SK-N-SH treated with all-trans-retinoic acid at 6 μM for 48 hours (cell line): Measurements from ENCODE around the gene SNX9.
"Not testable (repeated sequence)": the region's sequence is repeated elsewhere in the genome, so short reads cannot be mapped to it uniquely, and the experiment has no call there.

Experiments
- ATAC-seq: fragments of 200-7000 bp; cut with Tn5 transposase; 3 replicates; pipeline ENCODE4 v1.9.1; 2020; ENCODE audit warnings: mild to moderate bottlenecking, moderate library complexity
- ARNTL ChIP-seq: fragments of 450-650 bp; formaldehyde crosslinking; IDR thresholded peaks from 2 replicates; pipeline ENCODE4 v1.5.0; 2020; ENCODE audit warnings: low read depth, mild to moderate bottlenecking, moderate library complexity, borderline replicate concordance
- BACH2 ChIP-seq: fragments of 250-450 bp; sonication (Bioruptor Pico); IDR thresholded peaks from 2 replicates; pipeline ENCODE4 v1.9.0; 2021; ENCODE audit warnings: mild to moderate bottlenecking, borderline replicate concordance
- CREB5 ChIP-seq: fragments of 250-450 bp; sonication (Bioruptor Pico); IDR thresholded peaks from 2 replicates; pipeline ENCODE4 v1.5.1; 2020; ENCODE audit warnings: low read depth, mild to moderate bottlenecking, moderate library complexity
- CSDC2 ChIP-seq: fragments of 250-450 bp; sonication (Bioruptor Pico); IDR thresholded peaks from 2 replicates; pipeline ENCODE4 v1.5.0; 2020; ENCODE audit warnings: mild to moderate bottlenecking, moderate library complexity
- ESRRG ChIP-seq: fragments of 250-450 bp; sonication (Bioruptor Pico); IDR thresholded peaks from 2 replicates; pipeline ENCODE4 v1.6.1; 2021; ENCODE audit warnings: mild to moderate bottlenecking
- GLIS3 ChIP-seq: fragments of 250-450 bp; sonication (Bioruptor Pico); IDR thresholded peaks from 2 replicates; pipeline ENCODE4 v1.5.0; 2020; ENCODE audit warnings: mild to moderate bottlenecking, moderate library complexity
- OSR1 ChIP-seq: fragments of 250-450 bp; sonication (Bioruptor Pico); IDR thresholded peaks from 2 replicates; pipeline ENCODE4 v1.8.0; 2022; ENCODE audit warnings: moderate library complexity, mild to moderate bottlenecking, inconsistent platforms
- PATZ1 ChIP-seq: fragments of 250-450 bp; sonication (Bioruptor Pico); IDR thresholded peaks from 2 replicates; pipeline ENCODE4 v1.8.0; 2020; ENCODE audit warnings: mild to moderate bottlenecking, moderate library complexity, borderline replicate concordance
- POU6F1 ChIP-seq: fragments of 250-450 bp; sonication (Bioruptor Pico); IDR thresholded peaks from 2 replicates; pipeline ENCODE4 v1.8.0; 2021; ENCODE audit warnings: low read depth, mild to moderate bottlenecking, moderate library complexity, borderline replicate concordance
- RARB ChIP-seq: fragments of 250-450 bp; sonication (Bioruptor Pico); IDR thresholded peaks from 2 replicates; pipeline ENCODE4 v1.8.0; 2021; ENCODE audit warnings: mild to moderate bottlenecking, moderate library complexity
- SNAI2 ChIP-seq: fragments of 250-450 bp; sonication (Bioruptor Pico); IDR thresholded peaks from 2 replicates; pipeline ENCODE4 v1.5.0; 2020; ENCODE audit warnings: mild to moderate bottlenecking, moderate library complexity
- TCF4 ChIP-seq: fragments of 250-450 bp; sonication (Bioruptor Pico); IDR thresholded peaks from 2 replicates; pipeline ENCODE4 v1.8.0; 2021; ENCODE audit warnings: mild to moderate bottlenecking, moderate library complexity, borderline replicate concordance
- TOX ChIP-seq: fragments of 250-450 bp; sonication (Bioruptor Pico); IDR thresholded peaks from 2 replicates; pipeline ENCODE4 v1.8.0; 2021; ENCODE audit warnings: mild to moderate bottlenecking, moderate library complexity, borderline replicate concordance
- TSHZ2 ChIP-seq: fragments of 250-450 bp; sonication (Bioruptor Pico); IDR thresholded peaks from 2 replicates; pipeline ENCODE4 v1.5.0; 2020; ENCODE audit warnings: mild to moderate bottlenecking, moderate library complexity
- ZC3H10 ChIP-seq: fragments of 250-450 bp; sonication (Bioruptor Pico); IDR thresholded peaks from 2 replicates; pipeline ENCODE4 v1.5.1; 2021; ENCODE audit warnings: mild to moderate bottlenecking, moderate library complexity
- ZFP3 ChIP-seq: fragments of 250-450 bp; sonication (Bioruptor Pico); IDR thresholded peaks from 2 replicates; pipeline ENCODE4 v1.5.0; 2020; ENCODE audit warnings: mild to moderate bottlenecking, moderate library complexity
- ZFP30 ChIP-seq: fragments of 450-650 bp; formaldehyde crosslinking; IDR thresholded peaks from 2 replicates; pipeline ENCODE4 v1.5.0; 2022; ENCODE audit warnings: mild to moderate bottlenecking, moderate library complexity
- ZNF565 ChIP-seq: fragments of 450-650 bp; formaldehyde crosslinking; conservative IDR thresholded peaks from 2 replicates; pipeline ENCODE4 v1.5.0; 2020; ENCODE audit warnings: low read depth, mild to moderate bottlenecking, moderate library complexity
- ZNF70 ChIP-seq: fragments of 450-650 bp; formaldehyde crosslinking; IDR thresholded peaks from 2 replicates; pipeline ENCODE4 v1.5.0; 2020; ENCODE audit warnings: mild to moderate bottlenecking, moderate library complexity
- ZNF8 ChIP-seq: fragments of 450-650 bp; formaldehyde crosslinking; IDR thresholded peaks from 2 replicates; pipeline ENCODE4 v1.5.0; 2020; ENCODE audit warnings: mild to moderate bottlenecking, moderate library complexity

The SNX9 gene

GRCh38 chr6:157853902-157854502 is 31.0 kb downstream of the SNX9 start:
- TF ChIP-seq TOX (no peak), PATZ1 (CRISPR knock-in tag) (no peak), ZFP30 (CRISPR knock-in tag) (no peak), RARB (no peak), SNAI2 (CRISPR knock-in tag) (no peak), ESRRG (CRISPR knock-in tag) (no peak), TSHZ2 (CRISPR knock-in tag) (no peak), TCF4 (CRISPR knock-in tag) (no peak), GLIS3 (CRISPR knock-in tag) (no peak), ZNF8 (CRISPR knock-in tag) (no peak), CSDC2 (CRISPR knock-in tag) (no peak), ZFP3 (CRISPR knock-in tag) (no peak), ZNF565 (no peak), OSR1 (CRISPR knock-in tag) (no peak), ZNF70 (no peak), ZC3H10 (CRISPR knock-in tag) (no peak)
- no peak for ATAC-seq

- ATAC-seq = no peak
- TF ChIP-seq BACH2 (CRISPR knock-in tag) = no peak
- TF ChIP-seq POU6F1 (CRISPR knock-in tag) = no peak
- TF ChIP-seq SNAI2 (CRISPR knock-in tag) = no peak
- TF ChIP-seq ZC3H10 (CRISPR knock-in tag) = no peak
- TF ChIP-seq ARNTL (CRISPR knock-in tag) = no peak
- no peak for TF ChIP-seq TSHZ2 (CRISPR knock-in tag)
- no peak for TF ChIP-seq CREB5
Observed at GRCh38 chr6:157855325-157855724, 32.3 kb downstream of the SNX9 start.

GRCh38 chr6:157855804-157856203 is 32.8 kb downstream of the SNX9 start:
- ATAC-seq = not testable (repeated sequence)

- ATAC-seq = not testable (repeated sequence)
Observed at GRCh38 chr6:157858664-157859063, 35.6 kb downstream of the SNX9 start.
